DND-41 (cell line): Measurements from ENCODE around the gene CCNYL1.
"Not testable (repeated sequence)": the region's sequence is repeated elsewhere in the genome, so short reads cannot be mapped to it uniquely, and the experiment has no call there.

ENCODE experiments used
- ATAC-seq: fragments of 200-7000 bp; cut with Tn5 transposase; 3 replicates; pipeline ENCODE4 v1.9.1; 2021; ENCODE audit warnings: low read depth; ENCODE audit not compliant: insufficient read depth
- DNase-seq: peaks from one replicate; pipeline ENCODE4 v3.0.0-alpha.2; 2020
- H2AFZ ChIP-seq: 2 replicates; pipeline ENCODE4 v1.6.0; 2012; ENCODE audit warnings: low read depth, low read length
- H3K27ac ChIP-seq: 2 replicates; pipeline ENCODE4 v1.5.1; 2012; ENCODE audit warnings: low read length, inconsistent platforms
- H3K27me3 ChIP-seq: fragments of 200-600 bp; sonication (generic); 2 replicates; pipeline ENCODE4 v1.6.0; 2012; ENCODE audit warnings: low read length, mild to moderate bottlenecking, inconsistent platforms; ENCODE audit not compliant: insufficient read depth, poor library complexity
- H3K36me3 ChIP-seq: 2 replicates; pipeline ENCODE4 v1.5.1; 2012; ENCODE audit warnings: low read length, inconsistent platforms; ENCODE audit not compliant: insufficient read depth
- H3K4me1 ChIP-seq: 2 replicates; pipeline ENCODE4 v1.5.1; 2012; ENCODE audit warnings: mild to moderate bottlenecking, low read length; ENCODE audit not compliant: insufficient read depth
- H3K4me2 ChIP-seq: 2 replicates; pipeline ENCODE4 v1.6.0; 2012; ENCODE audit warnings: mild to moderate bottlenecking, moderate library complexity, low read length, inconsistent platforms; ENCODE audit not compliant: insufficient read depth
- H3K4me3 ChIP-seq, 2 experiments: fragments of 200-600 bp in 1 of 2; shearing (Covaris generic) in 1 of 2; 2 replicates each; pipeline ENCODE4 v1.5.1; 2012 to 2016; ENCODE audit warnings: inconsistent platforms in 2 of 2, low read length in 2 of 2, mild to moderate bottlenecking in 2 of 2, low read depth in 1 of 2, moderate library complexity in 1 of 2
- H3K79me2 ChIP-seq: 2 replicates; pipeline ENCODE4 v1.6.0; 2012; ENCODE audit warnings: low read length, inconsistent platforms; ENCODE audit not compliant: insufficient read depth
- H3K9ac ChIP-seq: 2 replicates; pipeline ENCODE4 v1.6.0; 2012; ENCODE audit warnings: low read depth, mild to moderate bottlenecking, inconsistent platforms, low read length, moderate library complexity
- H3K9me3 ChIP-seq: 2 replicates; pipeline ENCODE4 v1.5.1; 2012; ENCODE audit warnings: low read length, moderate library complexity, mild to moderate bottlenecking, inconsistent platforms; ENCODE audit not compliant: insufficient read depth, severe bottlenecking
- H4K20me1 ChIP-seq: 2 replicates; pipeline ENCODE4 v1.6.0; 2012; ENCODE audit warnings: low read length; ENCODE audit not compliant: insufficient read depth
- CTCF ChIP-seq: IDR thresholded peaks from 2 replicates; pipeline ENCODE4 v1.5.1; 2012; ENCODE audit warnings: borderline replicate concordance, low read length, moderate library complexity, mild to moderate bottlenecking; ENCODE audit not compliant: poor library complexity, severe bottlenecking; ENCODE audit errors: extremely low read depth
- EZH2 ChIP-seq: IDR thresholded peaks from 3 replicates; pipeline ENCODE4 v1.6.1; 2012; ENCODE audit warnings: borderline replicate concordance, low read depth, mild to moderate bottlenecking, moderate library complexity, low read length, inconsistent platforms; ENCODE audit not compliant: severe bottlenecking

Gene CCNYL1

GRCh38 chr2:207683879-207684627 lies 27.4 kb upstream of the CCNYL1 start:
- Histone ChIP-seq H3K4me3 (no peak overlapping the region), H3K4me1 (no peaks in the 10 kb centered on the region), H3K9me3 (no peaks in the 10 kb centered on the region), H4K20me1 (no peaks in the 10 kb centered on the region), H3K36me3 (no peaks in the 10 kb centered on the region), H2AFZ (no peak overlapping the region), H3K9ac (no peak overlapping the region), H3K79me2 (no peaks in the 10 kb centered on the region), H3K27me3 (no peaks in the 10 kb centered on the region), H3K27ac (no peak overlapping the region), H3K4me2 (no peak overlapping the region)
- no peak for TF ChIP-seq CTCF
- TF ChIP-seq EZH2, result no peak
- DNase-seq, result no peak
- no peak for ATAC-seq

- Histone ChIP-seq H3K9me3 (no peaks in the 10 kb centered on the region), H3K27ac (no peak overlapping the region), H2AFZ (no peak overlapping the region), H3K4me3 (no peak overlapping the region), H4K20me1 (no peaks in the 10 kb centered on the region), H3K79me2 (no peaks in the 10 kb centered on the region), H3K4me2 (no peak overlapping the region), H3K36me3 (no peaks in the 10 kb centered on the region), H3K27me3 (no peaks in the 10 kb centered on the region), H3K4me1 (no peaks in the 10 kb centered on the region), H3K9ac (no peak overlapping the region)
- ATAC-seq, result no peak
- TF ChIP-seq EZH2 (no peak), CTCF (no peak)
- no peak for DNase-seq
Observed at GRCh38 chr2:207686812-207687211, 24.6 kb upstream of the CCNYL1 start.

- no peaks in the 10 kb centered on the region for H3K4me1 ChIP-seq
- DNase-seq (no peak), ATAC-seq (no peak)
- no peaks in the 10 kb centered on the region for H3K79me2 ChIP-seq
- no peak overlapping the region for H2AFZ ChIP-seq
- H4K20me1 ChIP-seq, result no peaks in the 10 kb centered on the region
- H3K27me3 ChIP-seq, result no peaks in the 10 kb centered on the region
- H3K4me3 ChIP-seq, result no peak overlapping the region
- no peaks in the 10 kb centered on the region for H3K9me3 ChIP-seq
- H3K27ac ChIP-seq, result no peak overlapping the region
- no peak overlapping the region for H3K9ac ChIP-seq
- no peak overlapping the region for H3K4me2 ChIP-seq
- TF ChIP-seq CTCF (no peak), EZH2 (no peak)
- H3K36me3 ChIP-seq, result no peaks in the 10 kb centered on the region
Observed at GRCh38 chr2:207688597-207688996, 22.8 kb upstream of the CCNYL1 start.

- H3K79me2 ChIP-seq, H3K4me2 ChIP-seq, H3K4me1 ChIP-seq, H3K9me3 ChIP-seq, H2AFZ ChIP-seq, H3K27ac ChIP-seq, H3K27me3 ChIP-seq, DNase-seq, H3K9ac ChIP-seq, H4K20me1 ChIP-seq, ATAC-seq, H3K36me3 ChIP-seq, H3K4me3 ChIP-seq: not testable (repeated sequence)
Observed at GRCh38 chr2:207690845-207691461, 20.5 kb upstream of the CCNYL1 start.
